Immature natural killer cell (primary cell): ENCODE data around the gene METAP2. TPM values are rescaled to one million over a fixed set of nuclear protein-coding genes. Genes with fewer than 3 reads are reported as not detected.

ENCODE experiments used
- DNase-seq, 3 donors: peaks; one replicate each; pipeline ENCODE4 v3.0.0; 2022; ENCODE audit warnings: mixed read lengths in 1 of 3
- H3K27ac Mint-ChIP-seq, 6 donors: one replicate each; pipeline ENCODE4 v1.8.0; 2020; ENCODE audit warnings: mixed read lengths in 6 of 6, mild to moderate bottlenecking in 5 of 6, inconsistent platforms in 4 of 6, moderate library complexity in 3 of 6
- H3K27me3 Mint-ChIP-seq, 3 donors: one replicate each; pipeline ENCODE4 v1.8.0; 2020 to 2021; ENCODE audit warnings: low read depth in 3 of 3, mild to moderate bottlenecking in 3 of 3, mixed read lengths in 3 of 3, moderate library complexity in 3 of 3, inconsistent platforms in 1 of 3
- H3K36me3 Mint-ChIP-seq, 3 donors: one replicate each; pipeline ENCODE4 v1.8.0; 2020; ENCODE audit warnings: mixed read lengths in 3 of 3, inconsistent platforms in 2 of 3, mild to moderate bottlenecking in 2 of 3
- H3K4me1 Mint-ChIP-seq, 2 donors: one replicate each; pipeline ENCODE4 v1.8.0; 2020; ENCODE audit warnings: inconsistent platforms in 2 of 2, mild to moderate bottlenecking in 2 of 2, mixed read lengths in 2 of 2, moderate library complexity in 1 of 2
- H3K4me3 Mint-ChIP-seq, 5 donors: one replicate each; pipeline ENCODE4 v1.8.0; 2020; ENCODE audit warnings: mild to moderate bottlenecking in 5 of 5, mixed read lengths in 5 of 5, inconsistent platforms in 3 of 5, moderate library complexity in 3 of 5
- H3K9me3 Mint-ChIP-seq, 6 donors: one replicate each; pipeline ENCODE4 v1.8.0; 2020; ENCODE audit warnings: mild to moderate bottlenecking in 6 of 6, mixed read lengths in 6 of 6, inconsistent platforms in 4 of 6, moderate library complexity in 3 of 6
- polyA plus RNA-seq, 3 donors: library from polyadenylated mRNA; unstranded; fragments of 300-500 nt; fragmentation: Illumina TruSeq; gene quantifications; one replicate each; pipeline ENCODE4 v1.2.3, GENCODE V29; 2021

Gene METAP2
- polyA plus RNA-seq, 3 donors from 2014 or later, result 26.8 to 47.5 (median 35.3) TPM

DNA sequence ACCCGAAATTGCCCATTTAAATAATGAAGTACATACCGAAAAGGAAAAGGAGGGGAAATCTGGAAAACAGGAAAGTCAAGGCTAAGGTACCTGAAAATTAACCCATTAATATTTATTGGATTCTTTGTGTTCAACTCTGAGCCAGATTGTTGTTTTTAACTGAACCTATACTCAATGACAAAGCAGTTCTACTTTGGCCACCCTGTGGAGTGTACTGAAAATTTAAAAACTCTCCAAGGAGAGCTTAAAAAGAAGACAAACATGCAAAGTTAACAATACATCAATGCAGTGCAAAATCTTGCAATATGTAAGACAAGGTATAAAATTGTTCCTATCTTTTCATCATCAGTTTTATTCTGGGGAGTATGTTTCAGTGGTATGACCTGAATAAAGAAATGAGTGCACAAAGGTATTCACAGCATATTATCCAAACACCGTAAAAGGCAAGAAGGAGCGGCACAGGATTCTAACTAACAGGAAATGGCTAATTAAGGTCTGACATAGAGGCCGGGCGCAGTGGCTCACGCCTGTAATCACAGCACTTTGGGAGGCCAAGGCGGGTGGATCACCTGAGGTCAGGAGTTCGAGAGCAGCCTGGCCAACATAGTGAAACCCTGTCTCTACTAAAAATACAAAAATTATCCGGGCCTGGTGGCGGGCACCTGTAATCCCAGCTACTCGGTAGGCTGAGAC lies 75.6 kb downstream of the METAP2 start:
- H3K27ac Mint-ChIP-seq, result peak overlapping the region in 4 of 6 donors; percentile 58 to 92 (median 66)
- H3K4me1 Mint-ChIP-seq, result peaks cover 17 to 26% of the 10 kb centered on the region in 2 donors
- peaks cover 0 to 4% (median under 1%) of the 10 kb centered on the region in 6 donors for H3K9me3 Mint-ChIP-seq
- no peak for DNase-seq
- H3K27me3 Mint-ChIP-seq, result peaks cover 5 to 28% (median 11%) of the 10 kb centered on the region in 3 donors
- peak overlapping the region; percentile 31 to 85 (median 75) for H3K4me3 Mint-ChIP-seq
- H3K36me3 Mint-ChIP-seq, result no peaks in the 10 kb centered on the region

DNA sequence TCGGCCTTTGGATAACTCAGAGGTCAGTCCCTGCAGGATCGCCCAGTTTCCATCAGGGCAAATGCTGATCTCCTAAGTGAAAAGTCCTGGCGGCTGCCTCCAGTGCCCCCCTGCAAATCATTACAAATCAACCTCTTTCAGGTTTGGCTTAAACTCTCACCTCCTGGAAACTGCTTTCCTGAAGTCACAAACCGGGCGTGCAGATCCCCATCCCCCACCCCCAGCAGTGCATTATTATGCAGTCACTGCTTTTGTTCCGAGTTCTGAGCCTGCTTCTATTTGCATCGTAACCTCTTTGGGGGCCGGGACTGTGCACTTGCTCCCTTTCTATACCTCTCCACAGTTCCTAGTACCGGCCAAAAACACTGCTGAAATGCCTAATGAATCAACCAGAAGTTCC lies 77.4 kb downstream of the METAP2 start, which contains the start of gene USP44:
Gene USP44 (minus strand): TSS at position 172 of the 400 bp plus-strand sequence. CDS start 17,220 bp downstream, outside the sequence.
- no peak within 1 kb of the TSS for H3K27ac Mint-ChIP-seq
- DNase-seq, result no peak
- H3K27me3 Mint-ChIP-seq, result peaks cover 5 to 25% (median 9%) of the 10 kb centered on the region in 3 donors
- H3K4me1 Mint-ChIP-seq, result peaks cover 17 to 26% of the 10 kb centered on the region in 2 donors
- peak within 1 kb of the TSS in 4 of 5 donors; percentile 6 to 41 (median 27) for H3K4me3 Mint-ChIP-seq
- H3K36me3 Mint-ChIP-seq, result no peaks in the 10 kb centered on the region
- H3K9me3 Mint-ChIP-seq, result peaks cover 0 to 4% (median under 1%) of the 10 kb centered on the region in 6 donors

DNA sequence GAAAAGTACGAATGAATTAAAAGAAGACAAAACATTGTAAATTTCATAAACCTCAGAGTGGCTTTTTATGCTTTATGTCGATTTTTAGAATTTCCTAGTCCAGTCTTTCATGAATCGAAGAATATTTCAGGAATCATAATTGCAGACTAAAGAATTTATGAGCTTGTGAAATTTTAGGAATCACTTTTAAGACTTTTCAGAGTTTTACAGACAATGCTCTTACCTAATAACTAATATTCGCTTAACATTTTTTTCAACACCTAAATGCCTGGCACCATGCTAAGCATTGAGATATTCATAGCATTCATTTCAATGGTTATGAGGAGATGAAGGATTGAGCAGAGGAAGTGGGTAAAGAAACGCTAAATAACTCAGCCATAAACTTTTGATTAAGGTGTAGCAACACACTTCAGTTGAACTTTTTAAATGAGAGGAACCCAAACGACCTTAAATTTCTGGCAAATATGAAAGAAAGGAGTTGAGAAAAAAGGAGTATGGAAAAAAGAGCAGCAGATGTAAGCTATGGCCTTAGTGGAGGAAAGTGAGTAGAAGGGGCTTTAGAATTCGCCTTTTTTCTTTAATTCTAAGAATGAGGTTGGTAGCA lies 78.1 kb downstream of the METAP2 start:
- peaks cover 0 to 4% (median under 1%) of the 10 kb centered on the region in 6 donors for H3K9me3 Mint-ChIP-seq
- H3K4me1 Mint-ChIP-seq, result peaks cover 17 to 26% of the 10 kb centered on the region in 2 donors
- H3K27me3 Mint-ChIP-seq, result peaks cover 3 to 22% (median 9%) of the 10 kb centered on the region in 3 donors
- peak overlapping the region in 4 of 5 donors; percentile 6 to 41 (median 27) for H3K4me3 Mint-ChIP-seq
- DNase-seq, result no peak
- H3K27ac Mint-ChIP-seq, result no peak overlapping the region
- no peaks in the 10 kb centered on the region for H3K36me3 Mint-ChIP-seq

DNA sequence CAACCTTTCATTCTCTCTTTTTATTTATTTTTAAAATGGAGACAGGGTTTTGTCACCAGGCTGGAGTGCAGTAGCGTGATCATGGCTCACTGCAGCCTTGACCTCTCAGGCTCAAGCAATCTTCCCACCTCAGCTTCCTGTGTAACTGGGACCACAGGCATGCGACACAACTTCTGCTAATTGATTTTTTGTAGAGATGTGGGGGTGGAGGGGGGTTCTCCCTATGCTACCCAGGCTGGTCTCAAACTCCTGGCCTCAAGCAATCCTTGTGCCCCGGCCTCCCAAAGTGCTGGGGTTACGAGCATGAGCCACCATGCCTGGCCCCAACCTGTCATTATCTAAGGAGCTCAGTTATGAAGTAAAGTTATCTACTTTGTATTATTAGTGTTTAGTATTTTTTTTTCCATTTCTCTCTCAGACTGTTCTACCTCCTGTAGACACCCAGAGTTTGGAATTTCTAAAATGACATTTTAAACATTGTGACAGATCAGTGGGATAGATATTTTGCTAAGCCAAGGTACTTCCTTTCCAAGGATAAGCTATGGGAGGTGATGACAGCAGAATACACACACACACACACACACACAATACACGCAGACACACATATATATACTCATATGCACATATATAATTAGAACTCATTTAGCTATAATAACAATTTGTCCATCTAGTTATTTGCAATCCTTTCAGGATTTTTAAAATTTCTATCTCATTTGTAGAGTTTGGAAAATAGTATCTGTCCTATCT lies 79.4 kb downstream of the METAP2 start:
- peaks cover 3 to 13% (median 7%) of the 10 kb centered on the region in 3 donors for H3K27me3 Mint-ChIP-seq
- peaks cover 8 to 17% of the 10 kb centered on the region in 2 donors for H3K4me1 Mint-ChIP-seq
- H3K9me3 Mint-ChIP-seq, result peaks cover 0 to 4% (median 0%) of the 10 kb centered on the region in 6 donors
- no peaks in the 10 kb centered on the region for H3K36me3 Mint-ChIP-seq
- peak overlapping the region in 3 of 5 donors; percentile 12 to 71 (median 23) for H3K4me3 Mint-ChIP-seq
- H3K27ac Mint-ChIP-seq, result peak overlapping the region in 2 of 6 donors; percentile 6 to 68
- DNase-seq, result no peak

DNA sequence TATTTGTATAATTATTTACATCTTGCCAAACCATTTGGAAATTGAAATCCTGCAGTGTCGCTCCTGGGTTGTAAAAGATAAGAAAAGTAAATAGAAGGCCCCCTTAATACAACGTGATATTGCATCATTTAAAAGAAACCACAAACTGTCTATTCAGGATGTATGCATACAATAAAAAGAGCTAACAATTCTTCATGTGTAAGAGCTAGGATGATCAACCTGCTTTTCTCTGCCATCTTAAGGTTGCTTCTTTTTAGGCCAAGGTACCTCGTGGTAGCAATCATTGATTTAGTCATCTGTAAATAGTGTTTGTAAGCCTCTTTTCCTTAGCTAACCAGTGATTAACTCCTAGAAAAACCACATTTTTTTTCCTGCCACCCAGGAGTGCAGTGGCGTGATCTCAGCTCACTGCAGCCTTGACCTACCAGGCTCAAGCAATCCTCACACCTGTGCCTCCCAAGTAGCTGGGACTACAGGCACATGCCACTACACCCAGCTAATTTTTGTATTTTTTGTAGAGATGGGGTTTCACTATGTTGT lies 80.7 kb downstream of the METAP2 start:
- Mint-ChIP-seq H3K4me3 (no peak overlapping the region), H3K36me3 (no peaks in the 10 kb centered on the region), H3K27ac (no peak overlapping the region), H3K27me3 (peaks cover 1 to 7% (median 6%) of the 10 kb centered on the region in 3 donors), H3K4me1 (peaks cover under 1 to 9% of the 10 kb centered on the region in 2 donors), H3K9me3 (peaks cover 0 to 1% (median 0%) of the 10 kb centered on the region in 6 donors)
- DNase-seq, result no peak

DNA sequence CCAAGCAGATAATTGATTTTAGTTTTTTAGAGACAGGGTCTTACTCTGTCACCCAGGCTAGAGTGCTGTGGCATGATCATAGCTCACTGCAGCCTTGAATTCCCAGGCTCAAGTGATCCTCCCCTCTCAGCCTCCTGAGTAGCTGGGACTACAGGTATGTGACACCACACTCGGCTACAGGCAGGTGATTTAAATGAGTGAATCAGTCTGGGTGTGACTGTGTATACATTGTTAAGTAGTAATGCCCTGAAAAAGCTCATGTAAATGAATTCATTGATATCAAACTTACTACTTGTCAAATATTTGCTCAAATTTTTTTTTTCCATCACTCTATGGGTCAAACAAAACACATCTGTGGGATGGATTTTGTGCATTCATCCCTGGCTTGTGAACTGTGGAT lies 83.7 kb downstream of the METAP2 start:
- DNase-seq, result no peak
- Mint-ChIP-seq H3K4me1 (peaks cover 0 to 6% of the 10 kb centered on the region in 2 donors), H3K27ac (no peak overlapping the region), H3K27me3 (peaks cover 2 to 6% (median 4%) of the 10 kb centered on the region in 3 donors), H3K36me3 (no peaks in the 10 kb centered on the region), H3K4me3 (no peak overlapping the region), H3K9me3 (no peaks in the 10 kb centered on the region)

Other genes with a start within 250 kb of the METAP2 start
- gene USP44, start 77.3 kb downstream of the METAP2 start, polyA plus RNA-seq, result 1 to 10 TPM in 2 of 3 donors, under 1 TPM in 1; 0.35 to 1.9 (median 1.4) TPM